HG03575 (cell line): ENCODE data around the gene WSCD1.

Experiments
- ATAC-seq: cut with Tn5 transposase; IDR thresholded peaks from one replicate; pipeline ENCODE4 v1.9.1; 2021; ENCODE audit not compliant: unreplicated experiment, insufficient number of reproducible peaks, low FRiP score; ENCODE audit errors: extremely low read depth

Gene WSCD1

GRCh38 chr17:6172642-6173330 lies 102.6 kb downstream of the WSCD1 start:
- no peak for ATAC-seq

GRCh38 chr17:6173653-6174052 lies 103.5 kb downstream of the WSCD1 start:
- ATAC-seq = no peak
